Ectodermal cell (in vitro differentiated cells): ENCODE results near the gene GIMAP7.

Experiments used
- H3K27ac ChIP-seq: 2 replicates; pipeline ENCODE4 v1.7.0; 2013; ENCODE audit warnings: mild to moderate bottlenecking, low read depth, low read length; ENCODE audit not compliant: insufficient read depth, poor library complexity, severe bottlenecking
- H3K27me3 ChIP-seq: 2 replicates; pipeline ENCODE4 v1.7.0; 2013; ENCODE audit warnings: mild to moderate bottlenecking, low read length; ENCODE audit not compliant: insufficient read depth, control insufficient read depth, poor library complexity, severe bottlenecking
- H3K36me3 ChIP-seq: one replicate; pipeline ENCODE4 v1.7.0; 2013; ENCODE audit warnings: low read length; ENCODE audit not compliant: control insufficient read depth, insufficient read depth
- H3K4me1 ChIP-seq: one replicate; pipeline ENCODE4 v1.7.0; 2013; ENCODE audit warnings: low read length; ENCODE audit not compliant: control insufficient read depth, insufficient read depth
- H3K4me3 ChIP-seq: 2 replicates; pipeline ENCODE4 v1.7.0; 2013; ENCODE audit warnings: low read depth, low read length, control low read depth; ENCODE audit not compliant: insufficient read depth
- H3K9me3 ChIP-seq: 2 replicates; pipeline ENCODE4 v1.7.0; 2013; ENCODE audit warnings: mild to moderate bottlenecking, low read length, moderate library complexity; ENCODE audit not compliant: control insufficient read depth
- WGBS, 2 experiments: methylation state at CpG; one replicate each; pipeline ENCODE4 v1.1.7; 2013; ENCODE audit warnings: missing lambda C conversion rate in 2 of 2; 5-methylcytosine and 5-hydroxymethylcytosine counted together

The GIMAP7 gene

GRCh38 chr7:150538259-150538658, 23.6 kb downstream of the GIMAP7 start:
- WGBS, 2 experiments = 76 to 89% methylated on average over 2 of the region's 2 CpGs
- Histone ChIP-seq H3K4me1 (no peaks in the 10 kb centered on the region), H3K9me3 (peaks cover 3% of the 10 kb centered on the region), H3K27ac (no peak overlapping the region), H3K36me3 (no peaks in the 10 kb centered on the region), H3K4me3 (no peak overlapping the region), H3K27me3 (no peaks in the 10 kb centered on the region)

DNA sequence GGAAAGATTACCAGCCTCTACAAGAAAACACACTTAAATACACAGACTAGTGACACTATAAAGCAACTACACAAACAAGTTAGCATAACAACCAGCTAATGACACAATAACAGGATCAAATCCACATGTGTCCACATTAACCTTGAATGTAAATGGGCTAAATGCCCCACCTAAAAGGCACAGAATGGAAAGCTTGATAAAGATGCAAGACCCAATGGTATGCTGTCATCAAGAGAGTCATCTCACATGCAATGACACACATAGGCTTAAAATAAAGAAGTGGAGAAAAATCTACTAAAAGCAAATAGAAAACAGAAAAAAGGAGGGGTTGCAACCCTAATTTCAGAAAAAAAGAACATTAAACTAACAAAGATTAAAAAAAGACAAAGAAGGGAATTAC, 38.5 kb downstream of the GIMAP7 start:
- Histone ChIP-seq H3K4me1 (no peaks in the 10 kb centered on the region), H3K27me3 (no peaks in the 10 kb centered on the region), H3K4me3 (no peak overlapping the region), H3K27ac (no peak overlapping the region), H3K36me3 (no peaks in the 10 kb centered on the region), H3K9me3 (no peaks in the 10 kb centered on the region)

GRCh38 chr7:150556521-150557138, 42.0 kb downstream of the GIMAP7 start:
- Histone ChIP-seq H3K36me3 (no peaks in the 10 kb centered on the region), H3K27ac (no peak overlapping the region), H3K9me3 (no peaks in the 10 kb centered on the region), H3K4me1 (no peaks in the 10 kb centered on the region), H3K4me3 (no peak overlapping the region), H3K27me3 (no peaks in the 10 kb centered on the region)
- WGBS, 2 experiments = 64 to 80% methylated on average over 4 of the region's 4 CpGs

DNA sequence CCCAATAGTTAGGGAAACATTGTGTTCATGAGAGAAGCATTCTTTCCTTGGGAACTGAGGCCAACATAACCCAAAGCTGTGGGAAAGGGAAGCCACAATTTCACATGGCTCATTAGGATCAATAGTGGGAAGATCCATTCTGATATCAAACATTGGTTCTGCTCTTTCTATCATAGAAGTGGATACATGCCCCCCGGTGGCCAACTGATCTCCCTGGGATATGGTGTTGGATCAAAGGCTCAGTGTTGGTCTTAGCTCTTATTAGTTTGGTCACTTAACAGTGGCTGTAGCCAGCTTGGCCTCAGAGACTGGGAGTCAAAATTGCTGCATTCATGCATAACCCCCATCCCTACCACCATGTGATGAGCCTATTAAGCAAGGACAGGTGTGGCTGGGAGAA, 45.8 kb downstream of the GIMAP7 start:
- no peak overlapping the region for H3K27ac ChIP-seq
- H3K9me3 ChIP-seq = no peaks in the 10 kb centered on the region
- H3K4me1 ChIP-seq = no peaks in the 10 kb centered on the region
- no peaks in the 10 kb centered on the region for H3K36me3 ChIP-seq
- no peaks in the 10 kb centered on the region for H3K27me3 ChIP-seq
- no peak overlapping the region for H3K4me3 ChIP-seq
- 67 to 79% methylated on average over 1 of the region's 1 CpG for WGBS, 2 experiments

DNA sequence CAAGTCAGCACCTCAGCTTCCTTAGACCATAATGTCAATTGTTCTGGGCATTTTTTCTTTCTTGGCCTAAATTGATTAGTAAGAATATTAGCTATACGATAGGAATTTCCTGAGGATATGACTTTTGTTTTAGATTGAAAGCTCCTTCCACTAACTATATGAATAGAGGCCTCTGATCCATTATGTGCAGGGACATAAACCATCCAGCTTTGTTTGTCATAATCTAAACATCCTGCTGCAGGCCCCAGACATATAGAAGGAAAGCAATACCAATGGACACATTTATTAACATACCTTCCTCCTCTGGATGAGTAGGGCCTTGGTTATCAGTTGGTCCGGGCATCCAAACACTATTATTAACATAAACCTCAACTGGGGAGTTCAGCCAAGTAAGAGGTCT, 48.2 kb downstream of the GIMAP7 start:
- no peaks in the 10 kb centered on the region for H3K9me3 ChIP-seq
- no peak overlapping the region for H3K4me3 ChIP-seq
- H3K36me3 ChIP-seq = no peaks in the 10 kb centered on the region
- H3K27ac ChIP-seq = no peak overlapping the region
- no peaks in the 10 kb centered on the region for H3K27me3 ChIP-seq
- WGBS, 2 experiments = 70 to 83% methylated on average over 1 to 2 of the region's 2 CpGs
- no peaks in the 10 kb centered on the region for H3K4me1 ChIP-seq

DNA sequence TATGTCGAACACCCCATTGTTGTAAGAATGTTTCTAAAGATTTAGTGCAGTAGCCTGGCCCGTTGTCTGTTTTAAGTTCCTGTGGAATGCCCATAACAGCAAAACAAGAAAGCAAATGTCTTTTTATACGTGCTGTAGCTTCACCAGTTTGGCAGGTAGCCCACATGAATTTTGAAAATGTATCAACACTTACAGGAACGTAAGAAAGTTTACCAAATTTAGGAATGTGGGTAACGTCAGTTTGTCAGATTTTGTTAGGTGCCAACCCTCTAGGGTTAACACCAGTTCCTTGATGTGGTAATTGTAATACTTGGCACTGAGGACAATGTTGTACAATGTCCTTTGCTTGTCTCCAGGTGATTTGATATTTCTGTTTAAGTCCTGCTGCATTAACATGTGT, 49.3 kb downstream of the GIMAP7 start:
- H3K36me3 ChIP-seq = no peaks in the 10 kb centered on the region
- H3K4me3 ChIP-seq = no peak overlapping the region
- H3K27me3 ChIP-seq = no peaks in the 10 kb centered on the region
- no peak overlapping the region for H3K27ac ChIP-seq
- no peaks in the 10 kb centered on the region for H3K4me1 ChIP-seq
- WGBS, 2 experiments = 91 to 92% methylated on average over 5 of the region's 5 CpGs
- H3K9me3 ChIP-seq = no peaks in the 10 kb centered on the region

DNA sequence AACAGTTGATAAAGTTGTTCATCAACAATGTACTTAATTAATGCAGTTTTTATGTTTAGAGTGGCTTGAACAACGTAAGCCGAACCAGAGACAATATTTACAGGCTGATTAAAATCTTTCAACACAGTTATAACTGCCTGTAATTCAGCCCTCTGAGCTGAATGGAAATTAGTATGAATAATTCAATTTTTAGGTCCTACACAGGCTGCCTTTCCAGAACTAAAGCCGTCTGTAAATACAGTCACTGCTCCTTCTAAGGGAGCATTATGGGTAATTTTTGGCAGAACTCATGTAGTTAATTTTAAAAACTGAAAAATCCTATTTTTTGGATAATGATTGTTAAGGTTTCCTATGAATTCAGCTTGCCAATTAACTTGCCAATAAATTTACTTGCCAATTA, 49.9 kb downstream of the GIMAP7 start:
- no peak overlapping the region for H3K27ac ChIP-seq
- no peaks in the 10 kb centered on the region for H3K27me3 ChIP-seq
- no peaks in the 10 kb centered on the region for H3K4me1 ChIP-seq
- WGBS, 2 experiments = 86 to 88% methylated on average over 1 to 3 of the region's 3 CpGs
- no peaks in the 10 kb centered on the region for H3K36me3 ChIP-seq
- H3K9me3 ChIP-seq = no peaks in the 10 kb centered on the region
- no peak overlapping the region for H3K4me3 ChIP-seq

DNA sequence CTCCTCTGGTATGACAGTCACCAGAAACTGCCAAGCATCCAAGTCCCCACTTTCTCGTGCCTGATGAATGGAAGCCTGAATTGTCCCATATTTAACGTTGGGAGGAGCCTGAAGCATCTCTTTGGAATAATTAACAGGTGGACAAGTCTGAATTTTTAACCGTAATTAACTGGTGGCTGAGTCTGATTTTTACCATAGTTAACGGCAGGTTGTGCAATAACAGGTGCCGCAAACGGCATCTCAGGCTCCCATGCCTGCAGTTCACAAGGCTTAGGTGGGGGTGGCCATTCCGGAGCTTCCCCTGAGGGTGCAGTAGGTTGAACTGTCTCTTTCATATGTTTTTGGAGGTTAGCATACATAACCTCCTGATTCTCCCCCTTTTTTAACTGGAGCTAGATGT, 50.6 kb downstream of the GIMAP7 start:
- H3K4me1 ChIP-seq = no peaks in the 10 kb centered on the region

DNA sequence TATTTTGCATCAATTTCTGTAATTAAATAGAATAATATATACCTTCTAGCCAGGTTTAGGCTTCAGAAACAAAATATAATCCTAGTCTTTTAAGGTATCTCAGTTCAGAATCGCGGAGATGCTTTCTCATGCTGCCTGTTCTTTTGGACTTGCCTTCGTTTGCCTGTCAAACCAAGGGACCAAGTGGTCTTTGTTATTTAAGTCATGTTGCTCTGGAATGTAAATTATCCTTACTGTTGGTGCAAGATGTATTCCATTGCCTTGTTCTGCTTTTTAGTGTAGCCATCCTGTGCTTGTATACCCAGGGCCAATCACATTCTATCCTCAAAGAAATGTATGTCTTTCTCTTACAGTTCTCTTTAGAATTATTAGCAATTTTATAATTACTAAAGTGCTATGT, 51.5 kb downstream of the GIMAP7 start:
- Histone ChIP-seq H3K27ac (no peak overlapping the region), H3K4me1 (no peaks in the 10 kb centered on the region), H3K9me3 (no peaks in the 10 kb centered on the region), H3K4me3 (no peak overlapping the region), H3K36me3 (no peaks in the 10 kb centered on the region), H3K27me3 (no peaks in the 10 kb centered on the region)
- WGBS, 2 experiments = 43 to 49% methylated on average over 3 of the region's 3 CpGs

More for the DNA sequence above, 50.6 kb downstream of the GIMAP7 start:
- no peaks in the 10 kb centered on the region for H3K27me3 ChIP-seq
- no peaks in the 10 kb centered on the region for H3K9me3 ChIP-seq
- WGBS, 2 experiments = 91 to 96% methylated on average over 7 of the region's 7 CpGs
- no peak overlapping the region for H3K4me3 ChIP-seq
- no peak overlapping the region for H3K27ac ChIP-seq
- H3K36me3 ChIP-seq = no peaks in the 10 kb centered on the region

GRCh38 chr7:150566572-150566971, 51.9 kb downstream of the GIMAP7 start:
- H3K4me3 ChIP-seq = no peak overlapping the region
- WGBS, 2 experiments = 86 to 94% methylated on average over 1 of the region's 1 CpG
- H3K9me3 ChIP-seq = no peaks in the 10 kb centered on the region
- no peaks in the 10 kb centered on the region for H3K4me1 ChIP-seq
- no peaks in the 10 kb centered on the region for H3K27me3 ChIP-seq
- H3K36me3 ChIP-seq = no peaks in the 10 kb centered on the region
- H3K27ac ChIP-seq = no peak overlapping the region

- 86 to 89% methylated on average over 9 of the region's 9 CpGs for WGBS, 2 experiments
- Histone ChIP-seq H3K9me3 (no peaks in the 10 kb centered on the region), H3K36me3 (no peaks in the 10 kb centered on the region), H3K27ac (no peak within 1 kb of the TSS), H3K27me3 (no peaks in the 10 kb centered on the region), H3K4me3 (no peak within 1 kb of the TSS), H3K4me1 (no peaks in the 10 kb centered on the region)
Observed at GRCh38 chr7:150567169-150567568, 52.5 kb downstream of the GIMAP7 start, which contains the start of gene GIMAP4. GIMAP4 (plus strand) TSS chr7:150567390; CDS start chr7:150569902, 2,512 bp downstream.
